ENCODE measurements around the gene CCL11.
A peak's percentile ranks its signal among the peaks of the same experiment; 100 is the strongest.

CCL11 gene

GRCh38 chr17:34254146-34254545 lies 31.4 kb upstream of the CCL11 start:
- no peak for TF ChIP-seq CTCF (IDR thresholded peaks at IDR 0.05)
- Mint-ChIP-seq H3K27me3 (ENCODE audit: low read depth, poor library complexity) (peaks cover 34% of the 10 kb centered on the region), H3K4me1 (peaks cover 38% of the 10 kb centered on the region), H3K9me3 (no peaks in the 10 kb centered on the region), H3K4me3 (no peak overlapping the region), H3K36me3 (ENCODE audit: low read depth) (no peaks in the 10 kb centered on the region), H3K27ac (no peak overlapping the region)
- DNase-seq = no peak

GRCh38 chr17:34254651-34255380 lies 30.7 kb upstream of the CCL11 start, which contains the start of gene CCL2:
CCL2 (plus strand) TSS chr17:34255285; CDS start chr17:34255350, 65 bp downstream.
- peak; percentile 52 for DNase-seq
- H3K9me3 Mint-ChIP-seq = no peaks in the 10 kb centered on the region
- H3K27me3 Mint-ChIP-seq (ENCODE audit: low read depth, poor library complexity) = peaks cover 33% of the 10 kb centered on the region
- no peaks in the 10 kb centered on the region for H3K36me3 Mint-ChIP-seq (ENCODE audit: low read depth)
- peak within 1 kb of the TSS; percentile 82 for H3K4me3 Mint-ChIP-seq
- peaks cover 45% of the 10 kb centered on the region for H3K4me1 Mint-ChIP-seq
- TF ChIP-seq CTCF (IDR thresholded peaks at IDR 0.05) = no peak
- H3K27ac Mint-ChIP-seq = peak within 1 kb of the TSS; percentile 0

- Mint-ChIP-seq H3K9me3 (no peaks in the 10 kb centered on the region), H3K4me1 (peaks cover 45% of the 10 kb centered on the region), H3K27me3 (ENCODE audit: low read depth, poor library complexity) (peaks cover 31% of the 10 kb centered on the region), H3K36me3 (ENCODE audit: low read depth) (no peaks in the 10 kb centered on the region), H3K27ac (no peak overlapping the region), H3K4me3 (peak overlapping the region; percentile 82)
- no peak for TF ChIP-seq CTCF (IDR thresholded peaks at IDR 0.05)
- no peak for DNase-seq
Observed at GRCh38 chr17:34255381-34255732, 30.2 kb upstream of the CCL11 start.

- peak overlapping the region; percentile 25 for H3K4me3 Mint-ChIP-seq
- H3K4me1 Mint-ChIP-seq = peaks cover 45% of the 10 kb centered on the region
- H3K9me3 Mint-ChIP-seq = no peaks in the 10 kb centered on the region
- no peaks in the 10 kb centered on the region for H3K36me3 Mint-ChIP-seq (ENCODE audit: low read depth)
- H3K27ac Mint-ChIP-seq = no peak overlapping the region
- no peak for DNase-seq
- TF ChIP-seq CTCF (IDR thresholded peaks at IDR 0.05) = no peak
- H3K27me3 Mint-ChIP-seq (ENCODE audit: low read depth, poor library complexity) = peaks cover 31% of the 10 kb centered on the region
Observed at GRCh38 chr17:34255841-34256240, 29.7 kb upstream of the CCL11 start.

GRCh38 chr17:34257299-34257985 lies 28.1 kb upstream of the CCL11 start:
- TF ChIP-seq CTCF (IDR thresholded peaks at IDR 0.05) = no peak
- H3K4me3 Mint-ChIP-seq = no peak overlapping the region
- H3K9me3 Mint-ChIP-seq = no peaks in the 10 kb centered on the region
- no peak overlapping the region for H3K27ac Mint-ChIP-seq
- H3K27me3 Mint-ChIP-seq (ENCODE audit: low read depth, poor library complexity) = peaks cover 28% of the 10 kb centered on the region
- no peaks in the 10 kb centered on the region for H3K36me3 Mint-ChIP-seq (ENCODE audit: low read depth)
- peaks cover 40% of the 10 kb centered on the region for H3K4me1 Mint-ChIP-seq
- no peak for DNase-seq

- H3K4me1 Mint-ChIP-seq = peaks cover 35% of the 10 kb centered on the region
- peaks cover 26% of the 10 kb centered on the region for H3K27me3 Mint-ChIP-seq (ENCODE audit: low read depth, poor library complexity)
- TF ChIP-seq CTCF (IDR thresholded peaks at IDR 0.05) = no peak
Observed at GRCh38 chr17:34257986-34258326, 27.6 kb upstream of the CCL11 start.

More at GRCh38 chr17:34257986-34258326, 27.6 kb upstream of the CCL11 start:
- Mint-ChIP-seq H3K4me3 (no peak overlapping the region), H3K36me3 (ENCODE audit: low read depth) (no peaks in the 10 kb centered on the region), H3K27ac (no peak overlapping the region), H3K9me3 (no peaks in the 10 kb centered on the region)
- DNase-seq = no peak

Data from nephron progenitor cell (in vitro differentiated cells).